MM.1S (cell line): ENCODE measurements around the gene SLC2A4RG.

Source experiments
- DNase-seq: peaks from one replicate; pipeline ENCODE4 v3.0.0-alpha.2; 2015
- H2AFZ ChIP-seq: fragments of 300-600 bp; sonication (generic); 2 replicates; pipeline ENCODE4 v1.6.0; 2016; ENCODE audit warnings: antibody characterized with exemption, low read length
- H3F3A ChIP-seq: fragments of 300-600 bp; sonication (generic); 2 replicates; pipeline ENCODE4 v1.6.1; 2016; ENCODE audit warnings: mild to moderate bottlenecking, antibody characterized with exemption, low read length, moderate library complexity, mixed read lengths; ENCODE audit not compliant: insufficient read depth
- H3K27ac ChIP-seq: fragments of 300-600 bp; sonication (generic); 2 replicates; pipeline ENCODE4 v1.5.1; 2016; ENCODE audit warnings: mild to moderate bottlenecking, low read length
- H3K27me3 ChIP-seq: fragments of 300-600 bp; sonication (generic); replicated peaks from 2 replicates; pipeline ENCODE4 v1.6.0; 2016; ENCODE audit warnings: low read length; ENCODE audit not compliant: insufficient read depth
- H3K36me3 ChIP-seq: fragments of 300-600 bp; sonication (generic); replicated peaks from 2 replicates; pipeline ENCODE4 v1.6.1; 2016; ENCODE audit warnings: mild to moderate bottlenecking, low read length, mixed read lengths; ENCODE audit not compliant: insufficient read depth
- H3K4me1 ChIP-seq: fragments of 300-600 bp; sonication (generic); 2 replicates; pipeline ENCODE4 v1.6.1; 2016; ENCODE audit warnings: low read length, mixed read lengths
- H3K4me2 ChIP-seq: fragments of 300-600 bp; sonication (generic); 2 replicates; pipeline ENCODE4 v1.6.0; 2016; ENCODE audit warnings: low read depth, low read length
- H3K4me3 ChIP-seq: fragments of 300-600 bp; sonication (generic); 2 replicates; pipeline ENCODE4 v1.5.1; 2016; ENCODE audit warnings: low read length, mixed read lengths
- H3K79me2 ChIP-seq: fragments of 300-600 bp; sonication (generic); 2 replicates; pipeline ENCODE4 v1.6.1; 2016; ENCODE audit warnings: mixed run types, low read length, mixed read lengths
- H3K9ac ChIP-seq: fragments of 300-600 bp; sonication (generic); 2 replicates; pipeline ENCODE4 v1.6.1; 2016; ENCODE audit warnings: low read length, mixed read lengths
- H3K9me2 ChIP-seq: fragments of 300-600 bp; sonication (generic); replicated peaks from 2 replicates; pipeline ENCODE4 v1.6.1; 2016; ENCODE audit warnings: mild to moderate bottlenecking, low read length, mixed read lengths; ENCODE audit not compliant: insufficient read depth
- H3K9me3 ChIP-seq: fragments of 300-600 bp; sonication (generic); replicated peaks from 2 replicates; pipeline ENCODE4 v1.6.1; 2016; ENCODE audit warnings: mild to moderate bottlenecking, low read length, mixed read lengths; ENCODE audit not compliant: insufficient read depth
- H4K20me1 ChIP-seq: fragments of 300-600 bp; sonication (generic); 2 replicates; pipeline ENCODE4 v1.6.1; 2016; ENCODE audit warnings: mild to moderate bottlenecking, low read length, moderate library complexity, mixed read lengths; ENCODE audit not compliant: insufficient read depth
- CTCF ChIP-seq: fragments of 300-600 bp; sonication (generic); IDR thresholded peaks from 2 replicates; pipeline ENCODE4 v1.5.1; 2016; ENCODE audit warnings: antibody characterized with exemption, low read length, mixed read lengths
- EZH2 ChIP-seq: fragments of 300-600 bp; sonication (generic); optimal IDR thresholded peaks from 2 replicates; pipeline ENCODE3; 2017; ENCODE audit warnings: low read depth, mild to moderate bottlenecking, antibody characterized with exemption, low read length, mixed read lengths
- EZH2phosphoT487 ChIP-seq: fragments of 300-600 bp; sonication (generic); IDR thresholded peaks from 2 replicates; pipeline ENCODE4 v1.6.1; 2018; ENCODE audit warnings: antibody characterized with exemption, low read length

The SLC2A4RG gene

GRCh38 chr20:63772781-63773518 lies 33.4 kb downstream of the SLC2A4RG start:
- DNase-seq: no peak
- Histone ChIP-seq H3K9me2 (no peaks in the 10 kb centered on the region), H3K4me3 (no peak overlapping the region), H4K20me1 (no peaks in the 10 kb centered on the region), H3K9me3 (no peaks in the 10 kb centered on the region), H3K4me2 (0 out of 2 replicates have a peak overlapping the region, but pooled peaks have one; percentile 4), H3K27ac (no peak overlapping the region), H3K36me3 (no peaks in the 10 kb centered on the region), H3K9ac (no peak overlapping the region), H3K4me1 (no peaks in the 10 kb centered on the region; the same call in 1 of the 2 replicates), H3K79me2 (no peaks in the 10 kb centered on the region), H2AFZ (no peak overlapping the region), H3K27me3 (peaks cover 64% of the 10 kb centered on the region), H3F3A (no peaks in the 10 kb centered on the region)
- no peak for TF ChIP-seq EZH2
- no peak for TF ChIP-seq CTCF
- no peak for TF ChIP-seq EZH2phosphoT487

- Histone ChIP-seq H3K4me1 (no peaks in the 10 kb centered on the region; the same call in 1 of the 2 replicates), H3K9me3 (no peaks in the 10 kb centered on the region), H3K4me2 (no peak overlapping the region), H3K4me3 (no peak overlapping the region), H2AFZ (no peak overlapping the region), H4K20me1 (no peaks in the 10 kb centered on the region), H3K9ac (no peak overlapping the region), H3F3A (no peaks in the 10 kb centered on the region), H3K9me2 (no peaks in the 10 kb centered on the region), H3K36me3 (no peaks in the 10 kb centered on the region), H3K27ac (no peak overlapping the region), H3K79me2 (no peaks in the 10 kb centered on the region), H3K27me3 (peaks cover 64% of the 10 kb centered on the region)
- DNase-seq: no peak
- TF ChIP-seq CTCF: no peak
- no peak for TF ChIP-seq EZH2
- no peak for TF ChIP-seq EZH2phosphoT487
Measured at GRCh38 chr20:63773571-63774241, 34.1 kb downstream of the SLC2A4RG start.

GRCh38 chr20:63774306-63774705 lies 34.7 kb downstream of the SLC2A4RG start:
- H3K9me3 ChIP-seq: no peaks in the 10 kb centered on the region
- H3K27me3 ChIP-seq: peaks cover 60% of the 10 kb centered on the region
- no peaks in the 10 kb centered on the region for H3K36me3 ChIP-seq
- H3K9me2 ChIP-seq: no peaks in the 10 kb centered on the region
- H2AFZ ChIP-seq: no peak overlapping the region
- no peaks in the 10 kb centered on the region for H4K20me1 ChIP-seq
- DNase-seq: no peak
- H3K27ac ChIP-seq: no peak overlapping the region
- H3K79me2 ChIP-seq: no peaks in the 10 kb centered on the region
- H3K4me3 ChIP-seq: no peak overlapping the region
- no peak for TF ChIP-seq CTCF
- TF ChIP-seq EZH2: no peak
- TF ChIP-seq EZH2phosphoT487: no peak
- H3K4me2 ChIP-seq: no peak overlapping the region
- H3F3A ChIP-seq: no peaks in the 10 kb centered on the region
- H3K4me1 ChIP-seq: no peaks in the 10 kb centered on the region; the same call in 1 of the 2 replicates
- H3K9ac ChIP-seq: no peak overlapping the region
